ENCODE data around the gene FAM53A.
"Not testable (repeated sequence)": the region's sequence is repeated elsewhere in the genome, so short reads cannot be mapped to it uniquely, and the experiment has no call there.

Gene FAM53A

GRCh38 chr4:1685235-1686150, 1.4 kb upstream of the FAM53A start:
- DNase-seq (ENCODE audit: low spot score), result no peak

GRCh38 chr4:1684506-1685234, 557 bp upstream of the FAM53A start:
- no peak for DNase-seq (ENCODE audit: low spot score)

- DNase-seq (ENCODE audit: low spot score), result peak; percentile 80
These were observed 815 bp downstream of the FAM53A start for GRCh38 chr4:1683261-1683735.

GRCh38 chr4:1682860-1683259, 1.3 kb downstream of the FAM53A start:
- no peak for DNase-seq (ENCODE audit: low spot score)

- DNase-seq (ENCODE audit: low spot score), result no peak
These were observed 5.9 kb downstream of the FAM53A start for GRCh38 chr4:1678244-1678643.

- no peak for DNase-seq (ENCODE audit: low spot score)
These were observed 7.2 kb downstream of the FAM53A start for GRCh38 chr4:1676605-1677525.

GRCh38 chr4:1675802-1676137, 8.3 kb downstream of the FAM53A start:
- no peak for DNase-seq (ENCODE audit: low spot score)

GRCh38 chr4:1675136-1675801, 8.8 kb downstream of the FAM53A start:
- DNase-seq (ENCODE audit: low spot score), result no peak

GRCh38 chr4:1674682-1675081, 9.4 kb downstream of the FAM53A start:
- DNase-seq (ENCODE audit: low spot score), result no peak

- DNase-seq (ENCODE audit: low spot score), result no peak
These were observed 10.4 kb downstream of the FAM53A start for GRCh38 chr4:1673671-1674070.

GRCh38 chr4:1671011-1671410, 13.1 kb downstream of the FAM53A start:
- not testable (repeated sequence) for DNase-seq (ENCODE audit: low spot score)

- no peak for DNase-seq (ENCODE audit: low spot score)
These were observed 13.8 kb downstream of the FAM53A start for GRCh38 chr4:1670279-1670678.

- no peak for DNase-seq (ENCODE audit: low spot score)
These were observed 14.3 kb downstream of the FAM53A start for GRCh38 chr4:1669850-1670249.

- DNase-seq (ENCODE audit: low spot score), result no peak
These were observed 14.8 kb downstream of the FAM53A start for GRCh38 chr4:1669270-1669669.

- no peak for DNase-seq (ENCODE audit: low spot score)
These were observed 15.6 kb downstream of the FAM53A start for GRCh38 chr4:1668488-1668840.

GRCh38 chr4:1667273-1667672, 16.8 kb downstream of the FAM53A start:
- DNase-seq (ENCODE audit: low spot score), result no peak

GRCh38 chr4:1666391-1666790, 17.7 kb downstream of the FAM53A start:
- no peak for DNase-seq (ENCODE audit: low spot score)

GRCh38 chr4:1664141-1664540, 20.0 kb downstream of the FAM53A start:
- DNase-seq (ENCODE audit: low spot score), result no peak

- DNase-seq (ENCODE audit: low spot score), result no peak
These were observed 20.6 kb downstream of the FAM53A start for GRCh38 chr4:1663549-1663948.

GRCh38 chr4:1661695-1662094, 22.4 kb downstream of the FAM53A start:
- no peak for DNase-seq (ENCODE audit: low spot score)

- no peak for DNase-seq (ENCODE audit: low spot score)
These were observed 23.0 kb downstream of the FAM53A start for GRCh38 chr4:1660948-1661677.
